CD14-positive monocyte (primary cell): Measurements from ENCODE around the gene TMEM218. TPM values are rescaled to one million over a fixed set of nuclear protein-coding genes. Genes with fewer than 3 reads are reported as not detected.

Experiments
- DNase-seq, 3 donors: peaks; one replicate each; pipeline ENCODE4 v3.0.0-alpha.2; 2011 to 2022
- H2AFZ ChIP-seq: 2 replicates; pipeline ENCODE4 v1.6.0; 2012; ENCODE audit warnings: mild to moderate bottlenecking, low read depth, low read length, inconsistent platforms; ENCODE audit not compliant: insufficient read depth, poor library complexity, severe bottlenecking
- H3K27ac ChIP-seq, 2 donors: 1 replicate in 1 of 2; 2 replicates in 1 of 2; pipeline ENCODE4 v1.5.1; 2012 to 2013; ENCODE audit warnings: low read length in 2 of 2, control low read depth in 1 of 2, inconsistent platforms in 1 of 2, low read depth in 1 of 2, mild to moderate bottlenecking in 1 of 2
- H3K27me3 ChIP-seq, 2 donors: one replicate each; pipeline versions ENCODE4 v1.6.0 to v1.6.1; 2011 to 2013; ENCODE audit warnings: low read length in 2 of 2; ENCODE audit not compliant: control insufficient read depth in 2 of 2, insufficient read depth in 2 of 2
- H3K36me3 ChIP-seq, 2 donors: replicated peaks in 1 of 2; 1 replicate in 1 of 2; 2 replicates in 1 of 2; pipeline versions ENCODE4 v1.5.1 to v1.6.1; 2012 to 2013; ENCODE audit warnings: low read length in 2 of 2, control low read depth in 1 of 2, inconsistent platforms in 1 of 2, mild to moderate bottlenecking in 1 of 2; ENCODE audit not compliant: insufficient read depth in 2 of 2, control insufficient read depth in 1 of 2
- H3K4me1 ChIP-seq, 2 donors: 1 replicate in 1 of 2; 2 replicates in 1 of 2; pipeline versions ENCODE4 v1.5.1 to v1.6.1; 2012 to 2013; ENCODE audit warnings: low read length in 2 of 2, control low read depth in 1 of 2, inconsistent platforms in 1 of 2, mild to moderate bottlenecking in 1 of 2, moderate library complexity in 1 of 2; ENCODE audit not compliant: insufficient read depth in 2 of 2, control insufficient read depth in 1 of 2
- H3K4me2 ChIP-seq: replicated peaks from 2 replicates; pipeline ENCODE3; 2012; ENCODE audit warnings: low read length, moderate library complexity, mild to moderate bottlenecking; ENCODE audit not compliant: poor library complexity, severe bottlenecking; ENCODE audit errors: extremely low read depth
- H3K4me3 ChIP-seq, 3 experiments: fragments of 200-600 bp in 1 of 3; sonication (generic) in 1 of 3; replicated peaks in 1 of 3; 1 replicate in 2 of 3; 2 replicates in 1 of 3; pipeline ENCODE4 v1.5.1; 2011 to 2013; ENCODE audit warnings: low read length in 3 of 3, mild to moderate bottlenecking in 3 of 3, control low read depth in 2 of 3, low read depth in 2 of 3, inconsistent platforms in 1 of 3, moderate library complexity in 1 of 3
- H3K79me2 ChIP-seq: 2 replicates; pipeline ENCODE4 v1.6.0; 2012; ENCODE audit warnings: mild to moderate bottlenecking, control low read depth, inconsistent platforms, low read length, moderate library complexity; ENCODE audit not compliant: insufficient read depth
- H3K9ac ChIP-seq: 2 replicates; pipeline ENCODE4 v1.6.0; 2017; ENCODE audit warnings: low read length, mild to moderate bottlenecking; ENCODE audit not compliant: insufficient read depth, poor library complexity, severe bottlenecking
- H3K9me3 ChIP-seq, 2 donors: replicated peaks in 1 of 2; 1 replicate in 1 of 2; 2 replicates in 1 of 2; pipeline versions ENCODE4 v1.5.1 to v1.6.1; 2012 to 2013; ENCODE audit warnings: low read length in 2 of 2, control low read depth in 1 of 2; ENCODE audit not compliant: control insufficient read depth in 1 of 2, insufficient read depth in 1 of 2
- H4K20me1 ChIP-seq: 2 replicates; pipeline ENCODE4 v1.6.0; 2012; ENCODE audit warnings: mild to moderate bottlenecking, low read length, control low read depth, moderate library complexity; ENCODE audit not compliant: insufficient read depth
- H3K27ac Mint-ChIP-seq, 7 donors: one replicate each; pipeline ENCODE4 v1.8.0; 2020; ENCODE audit warnings: mild to moderate bottlenecking in 7 of 7, mixed read lengths in 7 of 7, moderate library complexity in 6 of 7, inconsistent platforms in 2 of 7
- H3K27me3 Mint-ChIP-seq, 3 donors: one replicate each; pipeline ENCODE4 v1.8.0; 2021 to 2022; ENCODE audit warnings: low read depth in 3 of 3, mild to moderate bottlenecking in 3 of 3, mixed read lengths in 3 of 3, moderate library complexity in 3 of 3, inconsistent platforms in 1 of 3
- H3K36me3 Mint-ChIP-seq, 2 donors: one replicate each; pipeline ENCODE4 v1.8.0; 2020; ENCODE audit warnings: mixed read lengths in 2 of 2, inconsistent platforms in 1 of 2, mild to moderate bottlenecking in 1 of 2
- H3K4me1 Mint-ChIP-seq: one replicate; pipeline ENCODE4 v1.8.0; 2020; ENCODE audit warnings: mild to moderate bottlenecking, mixed read lengths
- H3K4me3 Mint-ChIP-seq, 2 donors: one replicate each; pipeline ENCODE4 v1.8.0; 2020; ENCODE audit warnings: mild to moderate bottlenecking in 2 of 2, mixed read lengths in 2 of 2, moderate library complexity in 1 of 2
- H3K9me3 Mint-ChIP-seq, 7 donors: one replicate each; pipeline ENCODE4 v1.8.0; 2020 to 2022; ENCODE audit warnings: mixed read lengths in 7 of 7, mild to moderate bottlenecking in 6 of 7, moderate library complexity in 6 of 7, inconsistent platforms in 2 of 7
- CTCF ChIP-seq: fragments of 200-600 bp; IDR thresholded peaks from one replicate; pipeline ENCODE4 v1.8.0; 2022; ENCODE audit warnings: antibody characterized with exemption, mild to moderate bottlenecking
- WGBS: methylation state at CpG from one replicate; pipeline ENCODE4 v1.1.5; 2013; ENCODE audit warnings: missing lambda C conversion rate; ENCODE audit not compliant: insufficient coverage; 5-methylcytosine and 5-hydroxymethylcytosine counted together
- intact Hi-C, 2 donors: fragments of 100-400 bp; cut with micrococcal nuclease; formaldehyde crosslinking; loops; one replicate each; pipeline versions ENCODE4 v1.15.0 to v1.15.1; 2023
- polyA plus RNA-seq, 3 donors: library from polyadenylated mRNA; depleted of rRNA in 1 of 3; unstranded in 2 of 3; stranded (reverse) in 1 of 3; fragments of 300-500 nt in 2 of 3; fragments of >200 nt in 1 of 3; fragmentation: Illumina TruSeq in 2 of 3; gene quantifications; 1 replicate in 2 of 3; 2 replicates in 1 of 3; pipeline ENCODE4 v1.2.3, GENCODE V29; 2012 to 2021

The TMEM218 gene
- polyA plus RNA-seq, 3 donors = 40.3 to 57.7 (median 55.7) TPM

GRCh38 chr11:125148743-125149142, 37.3 kb upstream of the TMEM218 start:
- Mint-ChIP-seq H3K4me3 (no peak overlapping the region), H3K4me1 (no peaks in the 10 kb centered on the region), H3K27me3 (peaks cover 13 to 28% (median 14%) of the 10 kb centered on the region in 3 donors), H3K9me3 (peaks cover 0 to 4% (median 0%) of the 10 kb centered on the region in 7 donors), H3K27ac (no peak overlapping the region), H3K36me3 (no peaks in the 10 kb centered on the region)
- H4K20me1 ChIP-seq = no peaks in the 10 kb centered on the region
- H3K27ac ChIP-seq = no peak overlapping the region
- H3K79me2 ChIP-seq = no peaks in the 10 kb centered on the region
- no peak overlapping the region for H3K4me2 ChIP-seq
- H3K36me3 ChIP-seq = no peaks in the 10 kb centered on the region
- no peaks in the 10 kb centered on the region for H3K4me1 ChIP-seq
- peaks cover 0 to 7% of the 10 kb centered on the region in 2 donors for H3K27me3 ChIP-seq
- H3K9ac ChIP-seq = no peak overlapping the region
- no peak overlapping the region for H3K4me3 ChIP-seq
- 93% methylated on average over 5 of the region's 5 CpGs for WGBS
- H2AFZ ChIP-seq = no peak overlapping the region
- no peak for DNase-seq
- no peak for TF ChIP-seq CTCF
- H3K9me3 ChIP-seq = no peaks in the 10 kb centered on the region
- intact Hi-C loops = no loop called here

- H3K4me1 ChIP-seq = no peaks in the 10 kb centered on the region
- Mint-ChIP-seq H3K4me1 (no peaks in the 10 kb centered on the region), H3K9me3 (peaks cover 0 to 4% (median 0%) of the 10 kb centered on the region in 7 donors), H3K27ac (no peak overlapping the region), H3K36me3 (no peaks in the 10 kb centered on the region), H3K4me3 (no peak overlapping the region), H3K27me3 (peaks cover 11 to 26% (median 14%) of the 10 kb centered on the region in 3 donors)
- no peak overlapping the region for H3K9ac ChIP-seq
- no peak overlapping the region for H3K4me3 ChIP-seq
- no peak overlapping the region for H2AFZ ChIP-seq
- no peaks in the 10 kb centered on the region for H3K9me3 ChIP-seq
- H4K20me1 ChIP-seq = no peaks in the 10 kb centered on the region
- H3K79me2 ChIP-seq = no peaks in the 10 kb centered on the region
- intact Hi-C loops = no loop called here
- peaks cover 0 to 7% of the 10 kb centered on the region in 2 donors for H3K27me3 ChIP-seq
- TF ChIP-seq CTCF = no peak
- no peak for DNase-seq
- H3K27ac ChIP-seq = no peak overlapping the region
- no peak overlapping the region for H3K4me2 ChIP-seq
- no peaks in the 10 kb centered on the region for H3K36me3 ChIP-seq
Measured at GRCh38 chr11:125148011-125148410, 36.6 kb upstream of the TMEM218 start.
